Measurements from ENCODE around the gene RBM48. TPM values are rescaled to one million over a fixed set of nuclear protein-coding genes. Genes with fewer than 3 reads are reported as not detected.
"Not testable (repeated sequence)": the region's sequence is repeated elsewhere in the genome, so short reads cannot be mapped to it uniquely, and the experiment has no call there.

RBM48 gene
- total RNA-seq, 1 donor from 2014 or later = 4.9 TPM

DNA sequence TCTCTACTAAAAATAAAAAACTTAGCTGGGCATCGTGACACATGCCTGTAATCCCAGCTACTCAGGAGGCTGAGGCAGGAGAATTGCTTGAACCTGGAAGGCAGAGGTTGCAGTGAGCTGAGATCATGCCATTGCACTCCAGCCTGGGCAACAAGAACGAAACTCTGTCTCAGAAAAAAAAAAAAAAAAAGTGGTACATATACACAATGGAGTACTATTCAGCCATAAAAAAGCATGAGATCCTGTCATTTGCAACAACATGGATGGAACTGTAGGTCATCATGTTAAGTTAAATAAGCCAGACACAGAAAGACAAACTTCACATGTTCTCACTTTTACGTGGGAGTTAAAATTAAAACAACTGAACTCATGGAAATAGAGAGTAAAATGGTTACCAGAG, 14.9 kb downstream of the RBM48 start:
- not testable (repeated sequence) for ATAC-seq

DNA sequence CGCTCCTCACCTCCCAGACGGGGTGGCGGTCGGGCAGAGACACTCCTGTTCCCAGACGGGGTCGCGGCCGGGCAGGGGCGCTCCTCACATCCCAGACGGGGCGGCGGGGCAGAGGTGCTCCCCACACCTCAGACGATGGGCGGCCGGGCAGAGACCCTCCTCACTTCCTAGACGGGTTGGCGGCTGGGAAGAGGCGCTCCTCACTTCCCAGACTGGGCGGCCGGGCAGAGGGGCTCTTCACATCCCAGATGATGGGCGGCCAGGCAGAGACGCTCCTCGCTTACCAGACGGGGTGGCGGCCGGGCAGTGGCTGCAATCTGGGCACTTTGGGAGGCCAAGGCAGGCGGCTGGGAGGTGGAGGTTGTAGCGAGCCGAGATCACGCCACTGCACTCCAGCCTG, 16.5 kb downstream of the RBM48 start:
- not testable (repeated sequence) for DNase-seq (ENCODE audit: low spot score); ATAC-seq

More for the DNA sequence above, 14.9 kb downstream of the RBM48 start:
- not testable (repeated sequence) for DNase-seq (ENCODE audit: low spot score)

GRCh38 chr7:92546856-92547497, 18.4 kb downstream of the RBM48 start:
- ATAC-seq (no peak), DNase-seq (ENCODE audit: low spot score) (no peak)

DNA sequence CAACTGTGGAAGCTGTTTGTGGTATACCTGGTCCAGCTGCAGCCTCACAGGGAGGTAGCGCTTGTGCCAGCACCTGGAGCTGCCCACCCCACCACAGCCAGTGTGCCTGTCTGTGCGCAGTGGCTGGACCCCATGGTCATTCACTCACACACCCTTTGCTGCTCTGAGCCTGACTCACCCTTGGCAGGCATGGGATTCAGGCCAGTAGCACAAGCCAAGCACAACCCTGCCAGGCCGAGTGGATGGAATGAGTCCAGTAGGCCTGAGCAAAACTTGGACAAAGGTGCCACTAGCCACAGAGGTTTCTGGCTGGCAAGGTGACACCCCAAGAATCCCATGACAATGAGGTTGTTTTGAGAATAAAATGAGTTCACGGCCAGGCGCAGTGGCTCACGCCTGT, 19.0 kb downstream of the RBM48 start:
- ATAC-seq (peak; percentile 95), DNase-seq (ENCODE audit: low spot score) (peak; percentile 64)

- no peak for ATAC-seq
- DNase-seq (ENCODE audit: low spot score) = no peak
Measured at GRCh38 chr7:92550194-92550593, 21.6 kb downstream of the RBM48 start.

DNA sequence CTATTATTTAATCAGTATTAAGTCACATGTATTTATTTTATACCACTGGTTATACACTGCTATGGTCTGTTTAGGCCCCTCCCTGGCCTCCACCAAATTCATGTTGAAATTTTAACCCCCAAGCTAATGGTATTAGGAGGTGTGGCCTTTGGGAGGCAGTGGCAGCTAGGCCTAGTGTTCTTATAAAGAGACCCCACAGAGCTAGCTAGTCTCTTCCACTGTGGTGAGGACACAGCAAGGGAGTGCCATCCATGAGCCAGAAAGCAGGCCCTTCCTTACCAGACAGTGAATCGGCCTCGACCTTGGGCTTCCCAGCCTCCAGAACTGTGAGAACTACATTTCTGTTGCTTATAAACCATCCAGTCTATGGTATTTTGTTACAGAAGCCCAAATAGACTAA, 28.7 kb downstream of the RBM48 start:
- DNase-seq (ENCODE audit: low spot score) = no peak
- peak; percentile 27 for ATAC-seq

DNA sequence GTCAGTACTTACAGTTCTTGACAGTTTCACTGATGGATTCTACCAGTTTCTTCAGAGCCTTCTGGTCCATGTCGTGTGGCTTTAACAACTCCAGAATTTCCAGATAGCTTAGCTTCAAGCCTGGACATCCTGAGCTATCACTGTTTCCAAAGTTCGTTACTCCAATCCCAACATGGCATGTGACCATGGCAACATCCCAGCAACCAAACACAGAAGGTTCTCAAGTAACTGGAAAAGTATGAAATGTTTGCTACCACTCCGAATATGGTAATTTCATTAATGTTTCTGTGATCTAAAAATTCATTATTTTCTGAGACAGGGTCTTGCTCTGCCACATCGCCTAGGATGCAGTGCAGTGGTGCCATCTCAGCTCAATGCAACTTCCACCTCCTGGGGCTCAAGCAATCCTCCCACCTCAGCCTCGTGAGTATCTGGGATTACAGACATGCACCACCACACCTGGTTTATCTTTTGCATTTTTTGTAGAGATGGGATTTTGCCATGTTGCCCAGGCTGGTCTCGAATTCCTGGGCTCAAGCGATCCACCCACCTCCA, 29.3 kb downstream of the RBM48 start:
- ATAC-seq = no peak

DNA sequence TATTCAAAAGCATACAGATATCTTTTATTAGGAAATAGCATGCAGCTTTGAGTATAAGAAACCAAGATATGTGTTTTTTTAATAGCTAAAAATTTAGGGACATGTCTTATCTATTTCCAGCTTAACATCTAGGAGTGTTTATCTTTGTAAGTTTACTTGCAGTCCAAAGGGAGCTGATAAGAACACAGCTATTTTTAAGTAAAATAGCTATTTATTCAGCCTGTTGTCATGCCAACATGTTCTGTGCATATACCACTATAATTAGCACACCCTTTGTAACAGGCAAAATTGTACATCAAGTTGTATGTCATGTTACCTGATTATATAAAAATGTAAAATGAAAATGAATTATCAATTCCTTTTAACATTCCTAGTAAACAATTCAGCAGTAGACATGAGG, 32.0 kb downstream of the RBM48 start:
- ATAC-seq (no peak), DNase-seq (ENCODE audit: low spot score) (no peak)

More for the DNA sequence above, 29.3 kb downstream of the RBM48 start:
- DNase-seq (ENCODE audit: low spot score) = no peak

- no peak for DNase-seq (ENCODE audit: low spot score)
- no peak for ATAC-seq
Measured at GRCh38 chr7:92563345-92563744, 34.8 kb downstream of the RBM48 start.

DNA sequence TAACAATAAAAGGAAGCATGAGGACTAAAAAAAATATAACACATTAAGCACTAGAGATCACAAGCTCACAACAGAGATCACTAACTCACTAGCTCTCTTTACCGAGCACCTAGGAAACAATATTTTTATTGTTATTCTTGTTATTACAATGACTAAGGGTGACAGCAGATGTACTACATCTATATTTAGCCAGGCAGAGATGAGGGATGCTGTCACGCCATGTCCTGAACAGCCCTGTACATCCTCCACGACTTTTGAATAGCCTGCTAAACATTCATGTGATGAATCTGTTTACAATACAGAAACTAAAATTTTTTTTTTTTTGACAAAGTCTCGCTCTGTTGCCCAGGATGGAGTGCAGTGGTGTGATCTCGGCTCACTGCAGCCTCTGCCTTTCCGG, 38.9 kb downstream of the RBM48 start:
- DNase-seq (ENCODE audit: low spot score) = no peak
- ATAC-seq = no peak

DNA sequence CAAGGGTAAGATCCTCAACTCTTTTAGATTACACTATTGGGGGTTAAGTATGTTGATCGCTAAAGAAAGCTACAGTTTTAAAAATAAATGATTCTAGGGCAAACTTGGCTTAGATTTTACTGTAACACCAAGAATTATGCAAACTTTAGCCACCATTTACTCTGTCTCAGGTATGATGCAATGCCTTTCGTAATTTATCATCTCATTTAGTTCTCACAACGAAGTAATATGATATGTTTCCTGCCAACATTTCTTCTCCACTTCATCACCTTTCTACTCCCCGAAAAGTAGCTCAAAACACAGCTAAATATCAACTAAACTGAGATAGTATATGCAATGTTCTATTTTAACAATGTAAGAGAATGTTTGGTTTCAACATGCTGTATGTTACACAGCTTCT, 40.5 kb downstream of the RBM48 start:
- no peak for DNase-seq (ENCODE audit: low spot score)
- no peak for ATAC-seq

DNA sequence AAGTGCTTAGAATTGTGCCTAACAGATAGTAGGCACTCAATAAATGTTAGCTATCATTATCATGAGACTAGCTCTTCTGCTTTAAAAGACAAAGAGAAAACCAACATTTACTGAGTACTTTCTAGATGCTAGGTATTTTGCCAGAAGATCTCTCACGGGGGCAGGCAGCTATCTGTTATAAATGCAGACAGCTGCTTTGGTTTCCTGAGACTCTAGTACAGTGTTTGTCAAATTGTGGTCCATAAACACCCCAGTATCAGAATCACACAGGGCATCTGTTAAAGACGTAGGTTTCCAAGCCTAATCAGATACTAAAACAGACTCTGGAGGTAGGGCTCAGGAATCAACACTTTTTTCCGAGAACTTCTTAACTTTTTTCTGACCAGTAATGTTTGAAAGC, 47.7 kb downstream of the RBM48 start:
- ATAC-seq (no peak), DNase-seq (ENCODE audit: low spot score) (no peak)

DNA sequence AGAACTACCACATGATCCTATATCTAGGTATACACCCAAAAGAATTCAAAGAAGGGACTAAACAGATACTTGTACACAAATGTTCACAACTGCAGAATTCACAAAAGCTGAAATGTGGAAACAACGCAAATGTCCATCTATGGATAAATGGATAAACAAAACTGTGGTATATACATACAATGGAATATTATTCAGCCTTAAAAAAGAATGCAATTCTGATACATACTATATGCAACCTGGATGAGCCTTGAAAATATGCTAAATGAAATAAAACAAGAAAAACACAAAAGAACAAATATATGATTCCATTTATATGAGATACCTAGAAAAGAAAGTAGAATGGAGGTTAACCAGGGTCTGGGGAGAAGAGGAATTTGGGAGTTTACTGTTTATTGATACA, 54.4 kb downstream of the RBM48 start:
- DNase-seq (ENCODE audit: low spot score) = no peak
- no peak for ATAC-seq

- ATAC-seq = no peak
Measured at GRCh38 chr7:92584953-92585352, 56.4 kb downstream of the RBM48 start.

GRCh38 chr7:92586403-92586802, 57.8 kb downstream of the RBM48 start:
- DNase-seq (ENCODE audit: low spot score) (no peak), ATAC-seq (no peak)

More at GRCh38 chr7:92584953-92585352, 56.4 kb downstream of the RBM48 start:
- no peak for DNase-seq (ENCODE audit: low spot score)

- ATAC-seq (no peak), DNase-seq (ENCODE audit: low spot score) (no peak)
Measured at GRCh38 chr7:92586841-92587240, 58.2 kb downstream of the RBM48 start.

Other genes with a start within 250 kb of the RBM48 start
- 12.5 TPM for gene GATAD1, start 81.3 kb upstream of the RBM48 start, total RNA-seq
- gene ERVW-1, start 50.8 kb upstream of the RBM48 start, total RNA-seq = not detected
- 11.0 TPM for gene PEX1, start 275 bp upstream of the RBM48 start, total RNA-seq
- 9.1 TPM for gene FAM133B, start 61.6 kb downstream of the RBM48 start, total RNA-seq

Data from left lobe of liver (tissue), 2 donors.